ENCODE results near the gene EEF1AKMT3. TPM values are rescaled to one million over a fixed set of nuclear protein-coding genes. Genes with fewer than 3 reads are reported as not detected.
A peak's percentile ranks its signal among the peaks of the same experiment; 100 is the strongest.

Gene EEF1AKMT3
- total and polyA plus RNA-seq, 9 of the 15 experiments (the other 6 are each of a cell fraction or from before 2014, with no cell fraction given), result 4.1 to 17.2 (median 7.9) TPM

DNA sequence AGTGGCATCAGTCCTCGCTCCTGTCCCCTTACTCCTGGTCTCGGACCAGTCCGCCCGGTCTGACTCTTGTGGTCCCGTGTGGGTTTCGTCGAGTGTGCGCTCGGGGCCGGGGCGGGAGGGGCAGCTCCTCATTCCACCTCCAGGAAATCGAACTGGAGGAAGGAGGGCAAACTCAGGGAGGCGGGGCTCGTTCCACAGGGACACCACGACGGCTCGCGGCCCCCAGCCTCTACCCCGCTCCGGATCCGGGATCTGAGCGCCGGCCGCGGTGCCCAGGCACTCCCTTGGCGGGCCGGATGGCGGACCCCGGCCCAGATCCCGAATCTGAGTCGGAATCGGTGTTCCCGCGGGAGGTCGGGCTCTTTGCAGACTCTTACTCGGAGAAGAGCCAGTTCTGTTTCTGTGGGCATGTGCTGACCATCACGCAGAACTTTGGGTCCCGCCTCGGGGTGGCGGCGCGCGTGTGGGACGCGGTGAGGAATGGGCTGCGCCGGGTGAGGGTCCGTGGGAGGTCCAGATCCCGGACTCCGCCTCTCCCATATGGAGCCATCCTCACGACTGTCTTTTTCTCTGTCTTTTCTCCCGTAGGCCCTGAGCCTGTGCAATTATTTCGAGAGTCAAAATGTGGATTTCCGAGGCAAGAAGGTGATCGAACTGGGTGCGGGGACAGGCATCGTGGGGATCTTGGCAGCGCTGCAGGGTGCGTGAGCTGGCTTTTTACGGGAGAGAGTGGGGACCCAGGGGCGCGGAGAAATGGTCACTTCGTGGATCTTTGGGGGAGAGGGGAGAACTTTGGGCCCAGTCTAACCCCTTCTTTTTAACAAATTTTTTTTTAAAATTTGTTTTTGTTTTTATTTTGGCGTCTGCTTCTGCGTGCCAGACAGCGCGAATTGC lies at the start of gene EEF1AKMT3 (continued):
- TF ChIP-seq, protein P1, sequence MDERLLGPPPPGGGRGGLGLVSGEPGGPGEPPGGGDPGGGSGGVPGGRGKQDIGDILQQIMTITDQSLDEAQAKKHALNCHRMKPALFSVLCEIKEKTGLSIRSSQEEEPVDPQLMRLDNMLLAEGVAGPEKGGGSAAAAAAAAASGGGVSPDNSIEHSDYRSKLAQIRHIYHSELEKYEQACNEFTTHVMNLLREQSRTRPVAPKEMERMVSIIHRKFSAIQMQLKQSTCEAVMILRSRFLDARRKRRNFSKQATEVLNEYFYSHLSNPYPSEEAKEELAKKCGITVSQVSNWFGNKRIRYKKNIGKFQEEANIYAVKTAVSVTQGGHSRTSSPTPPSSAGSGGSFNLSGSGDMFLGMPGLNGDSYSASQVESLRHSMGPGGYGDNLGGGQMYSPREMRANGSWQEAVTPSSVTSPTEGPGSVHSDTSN (CRISPR knock-in tag; IDR thresholded peaks at IDR 0.05; ENCODE audit: low read depth), result no peak
- TF ChIP-seq, protein P1 (tag; conservative IDR thresholded peaks at IDR 0.05; ENCODE audit: low read depth), result no peak
- TF ChIP-seq, protein P2, sequence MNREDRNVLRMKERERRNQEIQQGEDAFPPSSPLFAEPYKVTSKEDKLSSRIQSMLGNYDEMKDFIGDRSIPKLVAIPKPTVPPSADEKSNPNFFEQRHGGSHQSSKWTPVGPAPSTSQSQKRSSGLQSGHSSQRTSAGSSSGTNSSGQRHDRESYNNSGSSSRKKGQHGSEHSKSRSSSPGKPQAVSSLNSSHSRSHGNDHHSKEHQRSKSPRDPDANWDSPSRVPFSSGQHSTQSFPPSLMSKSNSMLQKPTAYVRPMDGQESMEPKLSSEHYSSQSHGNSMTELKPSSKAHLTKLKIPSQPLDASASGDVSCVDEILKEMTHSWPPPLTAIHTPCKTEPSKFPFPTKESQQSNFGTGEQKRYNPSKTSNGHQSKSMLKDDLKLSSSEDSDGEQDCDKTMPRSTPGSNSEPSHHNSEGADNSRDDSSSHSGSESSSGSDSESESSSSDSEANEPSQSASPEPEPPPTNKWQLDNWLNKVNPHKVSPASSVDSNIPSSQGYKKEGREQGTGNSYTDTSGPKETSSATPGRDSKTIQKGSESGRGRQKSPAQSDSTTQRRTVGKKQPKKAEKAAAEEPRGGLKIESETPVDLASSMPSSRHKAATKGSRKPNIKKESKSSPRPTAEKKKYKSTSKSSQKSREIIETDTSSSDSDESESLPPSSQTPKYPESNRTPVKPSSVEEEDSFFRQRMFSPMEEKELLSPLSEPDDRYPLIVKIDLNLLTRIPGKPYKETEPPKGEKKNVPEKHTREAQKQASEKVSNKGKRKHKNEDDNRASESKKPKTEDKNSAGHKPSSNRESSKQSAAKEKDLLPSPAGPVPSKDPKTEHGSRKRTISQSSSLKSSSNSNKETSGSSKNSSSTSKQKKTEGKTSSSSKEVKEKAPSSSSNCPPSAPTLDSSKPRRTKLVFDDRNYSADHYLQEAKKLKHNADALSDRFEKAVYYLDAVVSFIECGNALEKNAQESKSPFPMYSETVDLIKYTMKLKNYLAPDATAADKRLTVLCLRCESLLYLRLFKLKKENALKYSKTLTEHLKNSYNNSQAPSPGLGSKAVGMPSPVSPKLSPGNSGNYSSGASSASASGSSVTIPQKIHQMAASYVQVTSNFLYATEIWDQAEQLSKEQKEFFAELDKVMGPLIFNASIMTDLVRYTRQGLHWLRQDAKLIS (CRISPR knock-in tag; IDR thresholded peaks at IDR 0.05), result 0 out of 2 replicates have a peak, but pooled peaks have one; percentile 30
- TF ChIP-seq PRMT5 (CRISPR knock-in tag; IDR thresholded peaks at IDR 0.05), result no peak
- no peak for TF ChIP-seq ZC3H8 (IDR thresholded peaks at IDR 0.05)
- TF ChIP-seq, protein P3, sequence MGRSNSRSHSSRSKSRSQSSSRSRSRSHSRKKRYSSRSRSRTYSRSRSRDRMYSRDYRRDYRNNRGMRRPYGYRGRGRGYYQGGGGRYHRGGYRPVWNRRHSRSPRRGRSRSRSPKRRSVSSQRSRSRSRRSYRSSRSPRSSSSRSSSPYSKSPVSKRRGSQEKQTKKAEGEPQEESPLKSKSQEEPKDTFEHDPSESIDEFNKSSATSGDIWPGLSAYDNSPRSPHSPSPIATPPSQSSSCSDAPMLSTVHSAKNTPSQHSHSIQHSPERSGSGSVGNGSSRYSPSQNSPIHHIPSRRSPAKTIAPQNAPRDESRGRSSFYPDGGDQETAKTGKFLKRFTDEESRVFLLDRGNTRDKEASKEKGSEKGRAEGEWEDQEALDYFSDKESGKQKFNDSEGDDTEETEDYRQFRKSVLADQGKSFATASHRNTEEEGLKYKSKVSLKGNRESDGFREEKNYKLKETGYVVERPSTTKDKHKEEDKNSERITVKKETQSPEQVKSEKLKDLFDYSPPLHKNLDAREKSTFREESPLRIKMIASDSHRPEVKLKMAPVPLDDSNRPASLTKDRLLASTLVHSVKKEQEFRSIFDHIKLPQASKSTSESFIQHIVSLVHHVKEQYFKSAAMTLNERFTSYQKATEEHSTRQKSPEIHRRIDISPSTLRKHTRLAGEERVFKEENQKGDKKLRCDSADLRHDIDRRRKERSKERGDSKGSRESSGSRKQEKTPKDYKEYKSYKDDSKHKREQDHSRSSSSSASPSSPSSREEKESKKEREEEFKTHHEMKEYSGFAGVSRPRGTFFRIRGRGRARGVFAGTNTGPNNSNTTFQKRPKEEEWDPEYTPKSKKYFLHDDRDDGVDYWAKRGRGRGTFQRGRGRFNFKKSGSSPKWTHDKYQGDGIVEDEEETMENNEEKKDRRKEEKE (IDR thresholded peaks at IDR 0.05; ENCODE audit: borderline replicate concordance in 1 of 2, control insufficient read depth in 1 of 2, low read depth in 2 of 2, low read length in 1 of 2), result no peak
- peak; percentile 32 for TF ChIP-seq U2AF1 (optimal IDR thresholded peaks at IDR 0.05; ENCODE audit: low read depth, low read length)
- TF ChIP-seq, protein P4, sequence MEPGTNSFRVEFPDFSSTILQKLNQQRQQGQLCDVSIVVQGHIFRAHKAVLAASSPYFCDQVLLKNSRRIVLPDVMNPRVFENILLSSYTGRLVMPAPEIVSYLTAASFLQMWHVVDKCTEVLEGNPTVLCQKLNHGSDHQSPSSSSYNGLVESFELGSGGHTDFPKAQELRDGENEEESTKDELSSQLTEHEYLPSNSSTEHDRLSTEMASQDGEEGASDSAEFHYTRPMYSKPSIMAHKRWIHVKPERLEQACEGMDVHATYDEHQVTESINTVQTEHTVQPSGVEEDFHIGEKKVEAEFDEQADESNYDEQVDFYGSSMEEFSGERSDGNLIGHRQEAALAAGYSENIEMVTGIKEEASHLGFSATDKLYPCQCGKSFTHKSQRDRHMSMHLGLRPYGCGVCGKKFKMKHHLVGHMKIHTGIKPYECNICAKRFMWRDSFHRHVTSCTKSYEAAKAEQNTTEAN (CRISPR knock-in tag; IDR thresholded peaks at IDR 0.05), result no peak
- no peak for TF ChIP-seq ZFP1 (CRISPR knock-in tag; IDR thresholded peaks at IDR 0.05)
- TF ChIP-seq, protein P5, sequence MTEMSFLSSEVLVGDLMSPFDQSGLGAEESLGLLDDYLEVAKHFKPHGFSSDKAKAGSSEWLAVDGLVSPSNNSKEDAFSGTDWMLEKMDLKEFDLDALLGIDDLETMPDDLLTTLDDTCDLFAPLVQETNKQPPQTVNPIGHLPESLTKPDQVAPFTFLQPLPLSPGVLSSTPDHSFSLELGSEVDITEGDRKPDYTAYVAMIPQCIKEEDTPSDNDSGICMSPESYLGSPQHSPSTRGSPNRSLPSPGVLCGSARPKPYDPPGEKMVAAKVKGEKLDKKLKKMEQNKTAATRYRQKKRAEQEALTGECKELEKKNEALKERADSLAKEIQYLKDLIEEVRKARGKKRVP (CRISPR knock-in tag; IDR thresholded peaks at IDR 0.05), result 0 out of 2 replicates have a peak, but pooled peaks have one; percentile 5
- TF ChIP-seq ZKSCAN8 (CRISPR knock-in tag; IDR thresholded peaks at IDR 0.05), result no peak
- TF ChIP-seq, protein P6, sequence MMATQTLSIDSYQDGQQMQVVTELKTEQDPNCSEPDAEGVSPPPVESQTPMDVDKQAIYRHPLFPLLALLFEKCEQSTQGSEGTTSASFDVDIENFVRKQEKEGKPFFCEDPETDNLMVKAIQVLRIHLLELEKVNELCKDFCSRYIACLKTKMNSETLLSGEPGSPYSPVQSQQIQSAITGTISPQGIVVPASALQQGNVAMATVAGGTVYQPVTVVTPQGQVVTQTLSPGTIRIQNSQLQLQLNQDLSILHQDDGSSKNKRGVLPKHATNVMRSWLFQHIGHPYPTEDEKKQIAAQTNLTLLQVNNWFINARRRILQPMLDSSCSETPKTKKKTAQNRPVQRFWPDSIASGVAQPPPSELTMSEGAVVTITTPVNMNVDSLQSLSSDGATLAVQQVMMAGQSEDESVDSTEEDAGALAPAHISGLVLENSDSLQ (IDR thresholded peaks at IDR 0.05), result no peak

All from K562 (cell line).